GM12878 (cell line): ENCODE data around the gene FOXB2. TPM values are rescaled to one million over a fixed set of nuclear protein-coding genes. Genes with fewer than 3 reads are reported as not detected.
"Not testable (repeated sequence)": the region's sequence is repeated elsewhere in the genome, so short reads cannot be mapped to it uniquely, and the experiment has no call there.

Experiments
- ATAC-seq: fragments of 200-7000 bp; cut with Tn5 transposase; 3 replicates; pipeline ENCODE4 v1.9.1; 2020; ENCODE audit warnings: mild to moderate bottlenecking, moderate library complexity
- BruUV-seq: library from RNA; stranded (reverse); fragments of 400-500 nt; replicated peaks from 2 replicates; lab custom pipeline; 2021; lab: Mats Ljungman, UMichigan
- CTCF ChIA-PET: fragments of 300-600 bp; sonication (Branson Sonifier 250); formaldehyde crosslinking; extraction: SDS; loops from one replicate; lab custom pipeline; 2021; ENCODE audit warnings: inconsistent platforms; lab: Yijun Ruan, JAX
- POLR2A ChIA-PET: fragments of 350-600 bp; formaldehyde crosslinking; extraction: SDS; loops from one replicate; lab custom pipeline; 2021; ENCODE audit warnings: inconsistent platforms; lab: Charles Lee
- RAD21 ChIA-PET: fragments of 300-600 bp; sonication (Branson Sonifier 250); formaldehyde crosslinking; loops from one replicate; lab custom pipeline; 2023; ENCODE audit warnings: antibody characterized with exemption; ENCODE audit not compliant: unreplicated experiment; lab: Charles Lee
- SMC1A ChIA-PET: fragments of 300-600 bp; sonication (Branson Sonifier 250); formaldehyde crosslinking; loops from one replicate; lab custom pipeline; 2023; ENCODE audit not compliant: unreplicated experiment, uncharacterized antibody; lab: Charles Lee
- DNase-seq: peaks from one replicate; pipeline ENCODE4 v3.0.0-alpha.2; 2011; ENCODE audit warnings: low read depth, low spot score
- FAIRE-seq: peaks from 3 replicates; lab custom pipeline; 2011; peaks lifted over from hg19 to GRCh38; lab: Jason Lieb, UNC
- H2AFZ ChIP-seq: 2 replicates; pipeline ENCODE4 v1.6.0; 2011; ENCODE audit warnings: low read depth, low read length, control low read depth; ENCODE audit not compliant: control insufficient read depth
- H3K27ac ChIP-seq: 2 replicates; pipeline ENCODE4 v1.5.1; 2011; ENCODE audit warnings: control low read depth; ENCODE audit not compliant: control insufficient read depth, insufficient read depth
- H3K27me3 ChIP-seq, 2 experiments: replicated peaks in 1 of 2; 2 replicates each; pipeline versions ENCODE4 v1.6.0 to v1.6.1; 2011; ENCODE audit warnings: low read length in 1 of 2; ENCODE audit not compliant: control insufficient read depth in 2 of 2, insufficient read depth in 2 of 2
- H3K36me3 ChIP-seq, 2 experiments: 2 replicates each; pipeline ENCODE4 v1.5.1; 2011; ENCODE audit warnings: low read length in 1 of 2; ENCODE audit not compliant: control insufficient read depth in 2 of 2, insufficient read depth in 2 of 2
- H3K4me1 ChIP-seq: 2 replicates; pipeline ENCODE4 v1.6.1; 2011; ENCODE audit warnings: mild to moderate bottlenecking, low read length, moderate library complexity, mixed read lengths; ENCODE audit not compliant: control insufficient read depth, insufficient read depth
- H3K4me2 ChIP-seq: 2 replicates; pipeline ENCODE4 v1.6.0; 2011; ENCODE audit warnings: control low read depth; ENCODE audit not compliant: control insufficient read depth, insufficient read depth
- H3K4me3 ChIP-seq: fragments of 200-600 bp; sonication (generic); 2 replicates; pipeline ENCODE4 v1.5.1; 2016
- H3K79me2 ChIP-seq: 2 replicates; pipeline ENCODE4 v1.6.0; 2011; ENCODE audit warnings: low read length; ENCODE audit not compliant: control insufficient read depth, insufficient read depth
- H3K9ac ChIP-seq: 2 replicates; pipeline ENCODE4 v1.8.0; 2011; ENCODE audit warnings: low read length, control low read depth, mixed read lengths; ENCODE audit not compliant: control insufficient read depth, insufficient read depth
- H3K9me3 ChIP-seq: replicated peaks from 3 replicates; pipeline ENCODE4 v1.5.1; 2011; ENCODE audit warnings: mild to moderate bottlenecking, low read length; ENCODE audit not compliant: control insufficient read depth, insufficient read depth
- H4K20me1 ChIP-seq: 2 replicates; pipeline ENCODE4 v1.6.0; 2011; ENCODE audit not compliant: control insufficient read depth, insufficient read depth
- E2F8 ChIP-seq: fragments of 450-650 bp; IDR thresholded peaks from 2 replicates; pipeline ENCODE4 v1.6.1; 2018; ENCODE audit warnings: mild to moderate bottlenecking, low read depth, moderate library complexity; ENCODE audit not compliant: partially characterized antibody
- WGBS: methylation state at CpG from one replicate; pipeline ENCODE4 v1.1.6; 2016; ENCODE audit warnings: low lambda C conversion rate; ENCODE audit not compliant: insufficient replicate concordance, insufficient coverage; ENCODE audit errors: missing lambda C conversion rate; 5-methylcytosine and 5-hydroxymethylcytosine counted together
- in situ Hi-C: fragments of 300-500 bp; cut with MboI; formaldehyde crosslinking; loops from 9 replicates; pipeline ENCODE4 v1.14.3; 2018; ENCODE audit warnings: mixed read lengths
- intact Hi-C: fragments of 100-400 bp; cut with micrococcal nuclease; formaldehyde crosslinking; loops from one replicate; pipeline ENCODE4 v1.14.2; 2022; ENCODE audit not compliant: unreplicated experiment
- polyA plus RNA-seq, 11 experiments: library from polyadenylated mRNA; depleted of rRNA in 4 of 11; unstranded in 6 of 11; stranded (reverse) in 5 of 11; fragments of >200 nt; fragmentation: Nextera tagmentation in 4 of 11; fragmentation: Illumina TruSeq in 1 of 11; extraction: Ambion mirVana in 4 of 11; extraction: Trizol in 1 of 11; gene quantifications; 1 replicate in 1 of 11; 2 replicates in 10 of 11; pipeline versions ENCODE4 v1.2.1 to v1.2.3, GENCODE V29; 2011 to 2016; ENCODE audit warnings: inconsistent platforms in 2 of 11, missing spikeins in 2 of 11, low read depth in 1 of 11
- total RNA-seq, 4 experiments: library from RNA; depleted of rRNA in 3 of 4; stranded (reverse); fragments of >200 nt in 3 of 4; fragmentation: Illumina TruSeq in 1 of 4; extraction: Trizol in 1 of 4; gene quantifications; 2 replicates each; pipeline versions ENCODE4 v1.2.1 to v1.2.3, GENCODE V29; 2013 to 2021
- TF ChIP-seq, protein P1 (sequence below): fragments of 150-350 bp; IDR thresholded peaks from 2 replicates; pipeline ENCODE4 v1.6.1; 2014; ENCODE audit warnings: mild to moderate bottlenecking, low read depth, low read length

The FOXB2 gene
- total and polyA plus RNA-seq, 10 of the 15 experiments (the other 5 are each of a cell fraction or from before 2014, with no cell fraction given), result not detected

DNA sequence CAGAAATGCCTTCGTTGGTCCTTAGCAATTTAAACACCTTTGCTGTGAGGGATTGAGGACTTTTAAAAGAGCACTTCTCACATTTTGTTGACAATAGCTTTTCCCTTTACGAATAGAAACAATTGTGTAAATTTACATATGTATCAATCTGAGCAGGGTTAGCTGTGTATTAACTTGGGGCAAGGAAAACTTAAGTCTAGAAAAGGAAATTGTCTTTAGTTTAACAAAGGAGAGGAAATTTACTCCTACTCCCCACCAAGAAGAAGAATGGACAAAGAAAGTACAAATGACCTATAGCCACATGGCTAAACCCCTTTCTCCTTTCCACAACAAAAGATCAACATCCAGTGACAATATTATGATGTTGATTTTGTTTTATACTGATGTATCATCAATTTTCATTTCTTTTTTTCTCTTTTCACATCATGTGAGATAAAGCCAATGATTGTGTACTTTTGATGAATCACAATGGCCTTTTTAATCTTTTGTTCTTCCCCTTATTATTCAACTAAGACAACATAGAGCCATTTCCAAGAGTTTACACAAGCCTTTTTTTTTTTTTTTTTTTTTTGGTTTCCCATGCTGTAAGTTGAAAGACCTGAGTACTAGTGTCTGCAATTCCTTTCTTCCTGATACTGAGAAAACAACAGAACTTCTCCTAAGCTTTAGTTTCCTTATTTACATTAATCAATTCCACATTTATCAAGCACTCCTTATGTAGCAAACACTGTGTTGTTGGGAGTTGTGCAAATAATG, 19.0 kb downstream of the FOXB2 start (continued):
- TF ChIP-seq E2F8, result no peak

GRCh38 chr9:77040340-77040739, 20.9 kb downstream of the FOXB2 start:
- no peak overlapping the region for H3K4me2 ChIP-seq
- no peak overlapping the region for H3K9ac ChIP-seq
- ATAC-seq (no peak), FAIRE-seq (no peak), DNase-seq (no peak)
- ChIA-PET RAD21 (no interaction called here), SMC1A (no interaction called here), POLR2A (no interaction called here), CTCF (no interaction called here)
- H2AFZ ChIP-seq, result no peak overlapping the region
- BruUV-seq, result no TSS peak
- no peaks in the 10 kb centered on the region for H3K36me3 ChIP-seq
- H3K4me3 ChIP-seq, result no peak overlapping the region
- H3K27ac ChIP-seq, result no peak overlapping the region
- intact Hi-C loops, result no loop called here
- no peaks in the 10 kb centered on the region for H3K9me3 ChIP-seq
- H4K20me1 ChIP-seq, result no peaks in the 10 kb centered on the region
- H3K27me3 ChIP-seq, result no peaks in the 10 kb centered on the region
- TF ChIP-seq, protein P1, sequence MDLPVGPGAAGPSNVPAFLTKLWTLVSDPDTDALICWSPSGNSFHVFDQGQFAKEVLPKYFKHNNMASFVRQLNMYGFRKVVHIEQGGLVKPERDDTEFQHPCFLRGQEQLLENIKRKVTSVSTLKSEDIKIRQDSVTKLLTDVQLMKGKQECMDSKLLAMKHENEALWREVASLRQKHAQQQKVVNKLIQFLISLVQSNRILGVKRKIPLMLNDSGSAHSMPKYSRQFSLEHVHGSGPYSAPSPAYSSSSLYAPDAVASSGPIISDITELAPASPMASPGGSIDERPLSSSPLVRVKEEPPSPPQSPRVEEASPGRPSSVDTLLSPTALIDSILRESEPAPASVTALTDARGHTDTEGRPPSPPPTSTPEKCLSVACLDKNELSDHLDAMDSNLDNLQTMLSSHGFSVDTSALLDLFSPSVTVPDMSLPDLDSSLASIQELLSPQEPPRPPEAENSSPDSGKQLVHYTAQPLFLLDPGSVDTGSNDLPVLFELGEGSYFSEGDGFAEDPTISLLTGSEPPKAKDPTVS, result no peak
- no peaks in the 10 kb centered on the region for H3K79me2 ChIP-seq
- no peaks in the 10 kb centered on the region for H3K4me1 ChIP-seq
- WGBS, result 22% methylated on average over 7 of the region's 7 CpGs
- in situ Hi-C loops, result no loop called here

DNA sequence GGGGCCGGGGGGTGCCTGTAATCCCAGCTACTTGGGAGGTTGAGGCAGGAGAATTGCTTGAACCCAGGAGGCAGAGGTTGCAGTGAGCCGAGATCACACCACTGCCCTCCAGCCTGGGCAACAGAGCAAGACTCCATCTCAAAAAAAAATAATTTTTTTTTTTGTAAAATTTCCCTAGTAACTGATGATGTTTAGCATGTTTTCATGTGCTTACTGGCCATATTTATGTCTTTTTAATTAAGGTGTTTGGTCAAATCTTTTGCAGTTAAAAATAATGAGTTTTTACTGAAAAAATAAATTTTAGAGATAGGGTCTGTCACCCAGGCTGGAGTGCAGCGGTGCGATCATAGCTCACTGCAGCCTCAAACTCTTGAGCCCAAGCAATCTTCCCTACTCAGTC, 24.3 kb downstream of the FOXB2 start:
- H3K9me3 ChIP-seq, H3K36me3 ChIP-seq, H3K27me3 ChIP-seq, POLR2A ChIA-PET, H4K20me1 ChIP-seq, DNase-seq, H3K27ac ChIP-seq, SMC1A ChIA-PET, in situ Hi-C loops, H3K4me2 ChIP-seq, BruUV-seq, H3K79me2 ChIP-seq, FAIRE-seq, H2AFZ ChIP-seq, H3K4me3 ChIP-seq, CTCF ChIA-PET, intact Hi-C loops, ATAC-seq, RAD21 ChIA-PET, H3K4me1 ChIP-seq, H3K9ac ChIP-seq: not testable (repeated sequence)
- WGBS, result 56% methylated on average over 4 of the region's 4 CpGs

DNA sequence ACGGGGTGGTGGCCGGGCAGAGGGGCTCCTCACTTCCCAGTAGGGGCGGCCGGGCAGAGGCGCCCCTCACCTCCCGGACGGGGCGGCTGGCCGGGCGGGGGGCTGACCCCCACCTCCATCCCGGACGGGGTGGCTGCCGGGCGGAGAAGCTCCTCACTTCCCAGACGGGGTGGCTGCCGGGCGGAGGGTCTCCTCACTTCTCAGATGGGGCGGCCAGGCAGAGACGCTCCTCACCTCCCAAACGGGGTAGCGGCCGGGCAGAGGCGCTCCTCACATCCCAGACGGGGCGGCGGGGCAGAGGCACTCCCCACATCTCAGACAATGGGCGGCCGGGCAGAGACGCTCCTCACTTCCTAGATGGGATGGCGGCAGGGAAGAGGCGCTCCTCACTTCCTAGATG, 41.2 kb downstream of the FOXB2 start:
- in situ Hi-C loops, H3K4me1 ChIP-seq, H3K27me3 ChIP-seq, H4K20me1 ChIP-seq, intact Hi-C loops, SMC1A ChIA-PET, H3K4me3 ChIP-seq, H3K4me2 ChIP-seq, H3K36me3 ChIP-seq, POLR2A ChIA-PET, ATAC-seq, FAIRE-seq, H2AFZ ChIP-seq, H3K9me3 ChIP-seq, H3K79me2 ChIP-seq, CTCF ChIA-PET, H3K27ac ChIP-seq, RAD21 ChIA-PET, DNase-seq, BruUV-seq, H3K9ac ChIP-seq: not testable (repeated sequence)
- WGBS, result 49% methylated on average over 9 of the region's 31 CpGs
